ENCODE results near the gene ATP6V1C2. TPM values are rescaled to one million over a fixed set of nuclear protein-coding genes. Genes with fewer than 3 reads are reported as not detected.

Gene ATP6V1C2
- total and polyA plus RNA-seq, 2 donors from 2014 or later, result 4.2 to 38.0 TPM

DNA sequence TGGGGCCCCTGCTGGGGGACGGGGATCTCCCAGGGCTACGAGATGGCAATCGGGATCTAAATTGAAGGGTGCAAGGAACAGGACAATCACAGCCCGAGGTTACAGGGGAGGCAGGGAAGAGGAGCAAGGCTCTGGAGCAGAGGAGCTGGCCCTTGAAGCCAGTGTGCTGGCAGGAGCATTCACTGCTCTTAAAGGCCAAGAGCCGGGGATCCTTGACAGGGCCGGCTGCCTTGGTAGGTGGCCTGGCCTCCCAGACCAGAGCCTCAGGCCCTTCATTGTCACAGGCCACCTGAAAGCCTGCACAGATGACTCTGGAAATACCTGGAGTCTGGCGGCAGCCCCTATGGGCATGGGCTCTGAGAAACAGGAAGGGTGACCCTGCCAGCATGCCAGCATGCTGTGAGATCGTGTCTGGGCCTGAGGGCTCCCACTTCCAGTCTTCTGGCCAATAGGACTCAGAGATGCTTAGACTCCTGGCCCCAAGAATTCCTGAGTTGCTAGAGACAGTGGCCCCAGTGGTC, 52.5 kb downstream of the ATP6V1C2 start:
- TF ChIP-seq, protein P1, sequence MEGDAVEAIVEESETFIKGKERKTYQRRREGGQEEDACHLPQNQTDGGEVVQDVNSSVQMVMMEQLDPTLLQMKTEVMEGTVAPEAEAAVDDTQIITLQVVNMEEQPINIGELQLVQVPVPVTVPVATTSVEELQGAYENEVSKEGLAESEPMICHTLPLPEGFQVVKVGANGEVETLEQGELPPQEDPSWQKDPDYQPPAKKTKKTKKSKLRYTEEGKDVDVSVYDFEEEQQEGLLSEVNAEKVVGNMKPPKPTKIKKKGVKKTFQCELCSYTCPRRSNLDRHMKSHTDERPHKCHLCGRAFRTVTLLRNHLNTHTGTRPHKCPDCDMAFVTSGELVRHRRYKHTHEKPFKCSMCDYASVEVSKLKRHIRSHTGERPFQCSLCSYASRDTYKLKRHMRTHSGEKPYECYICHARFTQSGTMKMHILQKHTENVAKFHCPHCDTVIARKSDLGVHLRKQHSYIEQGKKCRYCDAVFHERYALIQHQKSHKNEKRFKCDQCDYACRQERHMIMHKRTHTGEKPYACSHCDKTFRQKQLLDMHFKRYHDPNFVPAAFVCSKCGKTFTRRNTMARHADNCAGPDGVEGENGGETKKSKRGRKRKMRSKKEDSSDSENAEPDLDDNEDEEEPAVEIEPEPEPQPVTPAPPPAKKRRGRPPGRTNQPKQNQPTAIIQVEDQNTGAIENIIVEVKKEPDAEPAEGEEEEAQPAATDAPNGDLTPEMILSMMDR (IDR thresholded peaks at IDR 0.05; ENCODE audit: borderline replicate concordance, extremely low read depth, insufficient read depth), result no peak
- H3K9ac ChIP-seq (ENCODE audit: low read length in 3 of 3), result no peak overlapping the region
- H3K4me1 ChIP-seq (ENCODE audit: control insufficient read depth in 2 of 3, insufficient read depth in 2 of 3, low read depth in 1 of 3, low read length in 3 of 3), result no peaks in the 10 kb centered on the region
- DNase-seq (no peak), FAIRE-seq (no peak)
- H3K9me3 ChIP-seq (ENCODE audit: control insufficient read depth in 2 of 3, insufficient read depth in 1 of 3, low read length in 3 of 3), result no peaks in the 10 kb centered on the region
- no peaks in the 10 kb centered on the region for H3K36me3 ChIP-seq (ENCODE audit: control insufficient read depth in 2 of 3, insufficient read depth in 3 of 3, low read length in 3 of 3)
- intact Hi-C loops (cut with DNase I), result no loop called here
- H3K27me3 ChIP-seq (ENCODE audit: control insufficient read depth, insufficient read depth, low read length), result no peaks in the 10 kb centered on the region
- no peak overlapping the region for H3K27ac ChIP-seq (ENCODE audit: low read depth in 2 of 2, low read length in 2 of 2)
- no peak overlapping the region for H3K4me3 ChIP-seq (ENCODE audit: low read length in 3 of 3)

- Histone ChIP-seq H3K27me3 (ENCODE audit: control insufficient read depth, insufficient read depth, low read length) (no peaks in the 10 kb centered on the region), H3K36me3 (ENCODE audit: control insufficient read depth in 2 of 3, insufficient read depth in 3 of 3, low read length in 3 of 3) (no peaks in the 10 kb centered on the region), H3K4me1 (ENCODE audit: control insufficient read depth in 2 of 3, insufficient read depth in 2 of 3, low read depth in 1 of 3, low read length in 3 of 3) (no peaks in the 10 kb centered on the region), H3K9ac (ENCODE audit: low read length in 3 of 3) (no peak overlapping the region), H3K9me3 (ENCODE audit: control insufficient read depth in 2 of 3, insufficient read depth in 1 of 3, low read length in 3 of 3) (no peaks in the 10 kb centered on the region), H3K4me3 (ENCODE audit: low read length in 3 of 3) (no peak overlapping the region), H3K27ac (ENCODE audit: low read depth in 2 of 2, low read length in 2 of 2) (no peak overlapping the region)
- TF ChIP-seq, protein P1 (IDR thresholded peaks at IDR 0.05; ENCODE audit: borderline replicate concordance, extremely low read depth, insufficient read depth), result no peak
- no peak for FAIRE-seq
- intact Hi-C loops (cut with DNase I), result no loop called here
- no peak for DNase-seq
These were observed 53.0 kb downstream of the ATP6V1C2 start for GRCh38 chr2:10774394-10774793.

GRCh38 chr2:10775021-10775780, 53.8 kb downstream of the ATP6V1C2 start:
- Histone ChIP-seq H3K27me3 (ENCODE audit: control insufficient read depth, insufficient read depth, low read length) (no peaks in the 10 kb centered on the region), H3K4me3 (ENCODE audit: low read length in 3 of 3) (no peak overlapping the region), H3K4me1 (ENCODE audit: control insufficient read depth in 2 of 3, insufficient read depth in 2 of 3, low read depth in 1 of 3, low read length in 3 of 3) (no peaks in the 10 kb centered on the region), H3K27ac (ENCODE audit: low read depth in 2 of 2, low read length in 2 of 2) (no peak overlapping the region), H3K9me3 (ENCODE audit: control insufficient read depth in 2 of 3, insufficient read depth in 1 of 3, low read length in 3 of 3) (no peaks in the 10 kb centered on the region), H3K36me3 (ENCODE audit: control insufficient read depth in 2 of 3, insufficient read depth in 3 of 3, low read length in 3 of 3) (peaks cover 0 to 3% (median under 1%) of the 10 kb centered on the region in 3 donors), H3K9ac (ENCODE audit: low read length in 3 of 3) (no peak overlapping the region)
- no peak for DNase-seq
- TF ChIP-seq, protein P1 (IDR thresholded peaks at IDR 0.05; ENCODE audit: borderline replicate concordance, extremely low read depth, insufficient read depth), result no peak
- no peak for FAIRE-seq
- intact Hi-C loops (cut with DNase I), result no loop called here

All from kidney (tissue), 14 donors.